ELF-1 (cell line): ENCODE measurements around the gene ZER1.
A peak's percentile ranks its signal among the peaks of the same experiment; 100 is the strongest.
"Not testable (repeated sequence)": the region's sequence is repeated elsewhere in the genome, so short reads cannot be mapped to it uniquely, and the experiment has no call there.

Experiments
- DNase-seq: peaks from one replicate; pipeline ENCODE4 v3.0.0-alpha.2; 2016; ENCODE audit warnings: low read depth, low spot score

The ZER1 gene

DNA sequence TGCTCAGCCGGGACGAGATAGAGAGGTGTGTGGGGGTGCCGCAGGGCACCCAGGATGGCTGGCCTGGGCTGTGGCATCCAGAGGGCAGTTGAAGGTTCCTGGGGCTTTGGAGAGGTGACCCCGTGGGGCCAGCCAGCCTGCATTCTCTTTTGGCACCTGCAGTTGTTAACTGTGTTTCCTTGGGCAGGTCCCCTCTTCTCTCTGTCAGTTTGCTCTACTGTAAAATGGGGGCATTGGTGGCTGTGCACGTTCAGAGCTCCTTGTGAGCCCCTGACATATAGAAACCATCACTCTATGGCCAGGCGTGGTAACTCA lies 56.3 kb downstream of the ZER1 start:
- DNase-seq, result no peak

- no peak for DNase-seq
Observed at GRCh38 chr9:128714586-128715435, 56.9 kb downstream of the ZER1 start.

DNA sequence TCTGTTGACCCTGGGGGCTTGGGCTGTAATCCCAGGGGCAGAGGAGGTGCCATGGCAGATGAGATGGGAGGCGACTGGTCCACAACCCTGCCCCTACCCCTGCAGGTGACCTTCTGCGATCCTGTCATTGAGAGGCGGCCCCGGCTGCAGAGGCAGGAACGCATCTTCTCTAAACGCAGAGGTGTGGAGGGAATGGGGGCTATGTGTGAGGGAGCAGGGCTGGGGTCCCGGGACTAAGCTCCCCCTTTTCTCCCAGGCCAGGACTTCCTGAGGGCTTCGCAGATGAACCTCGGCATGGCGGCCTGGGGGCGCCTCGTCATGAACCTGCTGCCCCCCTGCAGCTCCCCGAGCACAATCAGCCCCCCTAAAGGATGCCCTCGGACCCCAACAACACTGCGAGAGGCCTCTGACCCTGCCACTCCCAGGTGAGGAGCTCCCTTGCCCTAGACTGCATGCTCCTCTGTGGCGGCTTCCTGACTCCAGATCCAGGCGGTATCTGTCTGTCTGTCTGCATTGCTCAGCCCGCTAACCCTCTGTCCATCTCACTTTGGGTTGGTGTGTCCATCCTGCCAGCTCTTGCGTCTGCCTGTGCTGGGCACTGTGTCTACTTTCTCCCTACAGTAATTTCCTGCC lies 57.7 kb downstream of the ZER1 start:
- DNase-seq, result no peak

DNA sequence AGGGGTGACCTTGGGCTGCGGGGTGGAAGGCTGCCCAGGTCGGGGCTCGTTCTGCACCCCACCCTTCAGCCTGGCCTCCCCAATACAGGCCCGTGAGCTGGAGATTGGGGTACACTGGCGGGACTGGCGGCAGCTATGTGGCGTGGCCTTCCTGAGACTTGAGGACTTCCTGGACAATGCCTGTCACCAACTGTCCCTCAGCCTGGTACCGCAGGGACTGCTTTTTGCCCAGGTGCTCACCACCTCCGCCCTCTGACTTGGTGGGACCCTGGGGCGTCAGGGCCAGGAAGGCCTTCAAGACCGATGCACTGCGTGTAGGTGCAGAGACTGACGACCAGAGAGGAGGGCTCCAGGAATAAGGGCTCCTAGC lies 58.3 kb downstream of the ZER1 start:
- no peak for DNase-seq

DNA sequence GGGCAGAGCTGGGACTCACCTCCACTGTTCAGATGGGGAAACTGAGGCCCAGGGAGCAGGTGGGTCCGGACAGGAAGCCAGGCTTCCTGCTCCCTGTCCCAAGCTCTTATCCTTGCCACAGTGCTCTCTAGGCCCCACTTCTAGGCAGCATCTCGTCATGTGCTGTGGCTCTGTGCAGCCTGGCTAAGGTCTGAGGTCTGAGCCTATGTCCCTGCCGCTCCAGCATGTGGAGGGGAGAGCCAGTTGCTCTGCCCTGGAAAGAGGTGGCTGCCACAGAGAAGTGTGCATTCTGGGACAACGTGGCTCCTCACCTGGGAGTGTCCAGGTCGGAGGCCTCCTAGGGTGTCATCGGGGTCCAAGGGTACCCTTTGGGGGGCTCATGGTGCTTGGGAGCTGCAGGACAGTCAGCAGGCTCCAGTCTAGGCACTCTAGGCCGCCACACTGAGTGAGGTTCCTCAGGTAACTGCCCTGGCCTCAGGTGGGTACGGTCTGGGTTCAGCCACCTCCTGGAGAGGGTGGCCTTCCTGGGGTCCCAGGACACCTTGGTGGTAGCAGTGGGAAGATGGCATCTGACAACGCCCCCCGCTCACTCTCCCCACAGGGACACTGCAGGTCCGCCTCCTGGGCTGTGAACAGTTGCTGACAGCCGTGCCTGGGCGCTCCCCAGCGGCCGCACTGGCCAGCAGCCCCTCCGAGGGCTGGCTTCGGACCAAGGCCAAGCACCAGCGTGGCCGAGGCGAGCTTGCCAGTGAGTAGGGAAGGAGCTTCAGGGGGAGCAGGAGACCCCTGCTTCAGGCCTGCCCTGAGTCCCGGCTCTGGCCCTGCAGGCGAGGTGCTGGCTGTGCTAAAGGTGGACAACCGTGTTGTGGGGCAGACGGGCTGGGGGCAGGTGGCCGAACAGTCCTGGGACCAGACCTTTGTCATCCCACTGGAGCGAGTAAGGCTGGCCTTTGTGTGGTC lies 59.0 kb downstream of the ZER1 start:
- DNase-seq, result no peak

GRCh38 chr9:128707446-128707845 lies 64.3 kb downstream of the ZER1 start:
- no peak for DNase-seq

DNA sequence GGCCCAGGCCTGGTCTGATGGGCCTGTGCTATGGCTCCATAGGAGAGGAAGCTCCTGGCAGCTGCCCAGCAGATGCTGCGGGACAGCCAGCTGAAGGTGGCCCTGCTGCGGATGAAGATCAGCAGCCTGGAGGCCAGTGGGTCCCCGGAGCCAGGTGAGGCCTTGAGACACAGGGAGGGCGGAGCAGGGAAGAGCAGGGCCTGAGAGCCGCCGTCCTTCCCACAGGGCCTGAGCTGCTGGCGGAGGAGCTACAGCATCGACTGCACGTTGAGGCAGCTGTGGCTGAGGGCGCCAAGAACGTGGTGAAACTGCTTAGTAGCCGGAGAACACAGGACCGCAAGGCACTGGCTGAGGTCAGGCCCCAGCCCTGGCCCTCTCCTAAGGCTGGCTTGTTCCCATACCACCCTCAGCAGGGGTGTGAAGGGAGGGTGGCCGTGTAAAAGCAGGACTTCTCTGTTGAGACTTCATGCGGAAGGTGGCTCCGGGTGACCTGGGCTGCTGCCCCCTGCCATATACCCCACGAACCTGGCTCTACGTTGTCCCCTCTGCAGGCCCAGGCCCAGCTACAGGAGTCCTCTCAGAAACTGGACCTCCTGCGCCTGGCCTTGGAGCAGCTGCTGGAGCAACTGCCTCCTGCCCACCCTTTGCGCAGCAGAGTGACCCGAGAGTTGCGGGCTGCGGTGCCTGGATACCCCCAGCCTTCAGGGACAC lies 64.9 kb downstream of the ZER1 start:
- no peak for DNase-seq

DNA sequence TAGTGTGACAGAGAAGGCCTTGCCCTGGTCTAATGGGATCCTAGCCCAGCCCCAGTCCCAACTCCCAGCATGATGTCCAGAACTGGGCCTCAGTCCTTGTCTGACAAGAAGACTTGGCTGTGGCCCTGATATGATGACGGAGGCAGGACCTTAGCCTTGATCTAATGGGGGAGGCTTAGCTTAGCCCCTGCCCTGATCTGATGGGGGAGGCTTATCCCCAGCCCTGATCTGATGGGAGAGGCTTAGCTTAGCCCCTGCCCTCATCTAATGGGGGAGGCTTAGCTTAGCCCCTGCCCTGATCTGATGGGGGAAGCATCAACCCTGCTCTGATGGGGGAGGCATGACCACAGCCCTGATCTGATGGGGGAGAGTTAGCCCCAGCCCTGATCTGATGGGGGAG lies 65.7 kb downstream of the ZER1 start:
- DNase-seq, result no peak

- no peak for DNase-seq
Observed at GRCh38 chr9:128705051-128705965, 66.4 kb downstream of the ZER1 start.

GRCh38 chr9:128704356-128704670 lies 67.4 kb downstream of the ZER1 start:
- no peak for DNase-seq

DNA sequence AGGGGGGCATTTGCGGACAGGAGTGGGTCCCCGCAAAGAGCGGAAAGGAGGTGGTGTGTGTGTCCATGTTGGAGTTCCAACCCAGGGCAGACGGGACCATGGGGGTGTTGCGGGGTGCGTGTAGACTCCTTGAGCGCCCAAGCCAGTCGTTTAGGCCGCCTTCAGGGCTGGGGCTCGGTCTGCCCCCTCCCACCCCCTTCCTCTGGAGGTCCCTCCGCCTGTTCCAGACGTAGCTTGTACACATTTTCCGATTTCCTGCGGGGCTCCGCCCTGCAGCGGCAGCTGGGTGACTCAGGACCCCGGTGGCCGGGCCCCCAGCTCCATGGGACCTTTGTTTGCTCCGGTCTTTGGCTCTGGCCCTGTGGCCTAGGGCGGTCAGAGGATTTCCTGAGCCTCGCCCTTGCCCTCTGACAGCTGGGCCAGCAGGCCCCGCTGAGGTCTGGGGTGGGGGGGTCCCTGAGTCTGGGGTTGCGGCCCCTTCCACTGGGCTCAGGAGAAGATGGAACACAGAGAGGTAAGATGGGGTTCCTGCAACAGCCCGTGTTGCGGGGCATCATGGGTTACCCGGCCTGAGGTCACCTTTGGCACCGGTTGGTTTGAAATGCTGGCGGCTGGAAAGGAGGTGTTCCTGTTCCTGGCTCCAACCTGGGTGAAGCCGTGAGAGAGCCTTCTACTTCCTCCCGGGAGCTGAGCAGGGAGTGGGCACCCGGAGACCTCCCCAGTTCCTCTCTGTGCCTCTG lies 67.9 kb downstream of the ZER1 start:
- DNase-seq, result no peak

DNA sequence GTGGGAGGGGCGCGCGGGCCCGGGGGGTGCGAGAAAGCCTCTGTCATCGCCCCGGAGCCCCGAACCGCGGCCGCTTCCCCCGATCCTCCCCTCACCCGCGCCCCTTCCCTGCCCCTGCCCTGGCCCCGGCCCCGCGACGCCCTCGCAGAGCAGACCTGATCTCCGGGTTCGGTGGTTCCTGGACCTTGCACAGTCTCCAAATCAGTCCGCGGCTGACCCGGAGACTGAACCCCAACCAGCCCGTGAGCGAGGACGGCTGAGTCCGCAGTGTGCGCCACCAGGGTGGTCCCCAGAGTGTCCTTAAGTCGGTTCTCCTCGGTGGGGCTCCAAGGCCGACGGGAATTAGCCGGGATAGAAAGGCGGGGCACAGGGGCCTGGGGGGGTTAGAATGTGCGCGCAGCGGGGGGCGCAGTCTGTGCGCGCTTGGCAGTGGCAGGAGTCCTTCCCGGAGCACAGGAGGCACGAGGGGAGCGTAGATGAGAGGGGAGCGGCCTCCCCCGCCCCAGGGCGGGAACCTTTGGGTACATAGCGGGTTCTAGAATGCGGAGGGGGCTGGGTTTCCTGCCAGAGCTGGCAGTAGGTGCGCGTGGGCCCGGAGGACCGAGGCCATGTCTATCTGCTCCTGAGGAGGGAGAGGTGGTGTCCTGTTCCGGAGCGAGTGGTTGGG lies 68.6 kb downstream of the ZER1 start:
- DNase-seq, result peak; percentile 63

DNA sequence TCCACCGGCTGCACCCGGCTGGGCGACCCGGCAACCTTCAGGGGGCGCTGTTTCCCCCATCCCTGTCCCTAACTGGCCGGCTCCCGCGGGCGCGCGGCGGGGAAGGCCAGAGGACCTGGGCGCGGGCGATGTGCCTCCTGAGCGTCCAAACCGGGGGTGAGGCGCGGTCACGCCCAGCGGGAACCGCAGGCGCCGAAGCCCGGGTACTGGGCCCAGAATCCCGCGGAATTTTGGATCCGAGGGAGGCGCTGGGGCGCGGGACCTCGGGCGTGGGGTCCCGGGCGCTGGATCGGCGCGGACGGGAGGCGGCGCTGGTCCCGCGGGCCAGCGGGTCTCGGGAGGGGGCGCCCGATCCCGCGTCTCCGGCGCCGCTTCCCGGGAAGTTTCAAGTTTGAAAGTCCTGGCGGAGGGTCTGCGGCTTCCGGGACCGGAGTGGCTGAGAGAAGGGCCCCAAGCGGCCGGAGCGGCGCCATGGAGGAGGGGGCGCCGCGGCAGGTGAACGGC lies 69.2 kb downstream of the ZER1 start, which contains the start of gene PKN3:
Gene PKN3 (plus strand): TSS at position 59 of the 504 bp plus-strand sequence. CDS start 413 bp downstream, at position 472.
- peak; percentile 96 for DNase-seq

- DNase-seq, result peak; percentile 68
Observed at GRCh38 chr9:128701227-128701854, 70.4 kb downstream of the ZER1 start.

GRCh38 chr9:128699096-128699795 lies 72.5 kb downstream of the ZER1 start:
- not testable (repeated sequence) for DNase-seq

DNA sequence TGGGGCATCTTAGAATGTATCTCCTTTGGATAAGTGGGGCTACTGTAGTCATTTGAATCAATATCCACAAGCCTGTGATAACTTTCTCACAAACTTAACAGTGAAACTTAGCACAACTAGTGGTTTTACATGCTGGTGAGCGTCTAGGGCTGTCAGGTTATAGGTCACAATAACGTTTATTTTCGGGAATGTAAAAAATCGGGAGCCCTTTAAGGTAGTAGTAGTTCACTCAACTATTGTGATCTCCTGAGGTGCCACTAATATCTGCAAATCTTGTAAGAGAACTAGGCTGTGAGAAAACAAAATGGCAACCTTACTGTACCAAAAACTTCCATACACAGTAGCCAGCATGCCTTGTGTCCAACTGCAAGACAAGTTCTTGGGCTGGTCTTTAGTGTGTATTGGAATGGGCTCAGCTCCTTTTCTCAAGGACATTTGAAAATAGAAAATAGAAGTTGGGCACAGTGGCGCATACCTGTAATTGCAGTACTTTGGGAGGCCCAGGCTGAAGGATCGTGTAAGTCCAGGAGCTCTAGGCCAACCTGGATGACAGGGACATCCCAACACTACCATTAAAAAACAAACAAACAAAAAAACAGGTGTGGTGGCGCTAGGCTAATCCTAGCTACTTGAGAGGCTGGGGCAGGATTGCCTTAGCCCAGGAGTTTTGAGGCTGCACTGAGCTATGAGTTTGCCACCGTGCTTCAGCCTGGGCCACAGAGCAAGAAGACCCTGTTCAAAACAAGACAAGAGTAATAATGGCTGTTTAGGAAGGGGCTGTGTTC lies 74.6 kb downstream of the ZER1 start:
- no peak for DNase-seq

DNA sequence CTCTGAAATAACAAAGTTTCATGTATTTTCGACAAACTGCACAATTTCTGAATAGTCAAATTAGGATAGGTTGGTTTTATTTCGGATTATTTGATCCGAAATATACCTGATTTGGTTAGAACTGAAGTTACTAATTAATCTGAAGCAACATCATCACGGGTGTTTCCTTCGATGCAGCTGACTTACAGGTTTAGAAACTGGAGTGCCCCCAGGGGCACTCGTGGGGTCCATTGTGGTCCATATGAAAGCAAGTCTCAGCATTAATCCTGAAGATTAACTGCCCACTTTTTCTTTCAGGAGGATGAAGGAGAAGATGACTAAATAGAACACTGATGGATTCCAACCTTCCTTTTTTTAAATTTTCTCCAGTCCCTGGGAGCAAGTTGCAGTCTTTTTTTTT lies 77.4 kb downstream of the ZER1 start:
- DNase-seq, result no peak
